ENCODE results near the gene ARIH1.

- TF ChIP-seq CTCF (IDR thresholded peaks at IDR 0.05) (no peak), POLR2A (IDR thresholded peaks at IDR 0.05) (no peak), EP300 (IDR thresholded peaks at IDR 0.05) (no peak)
Measured at GRCh38 chr15:72503147-72503546, 29.0 kb downstream of the ARIH1 start.
